ENCODE measurements around the gene LAX1.

DNA sequence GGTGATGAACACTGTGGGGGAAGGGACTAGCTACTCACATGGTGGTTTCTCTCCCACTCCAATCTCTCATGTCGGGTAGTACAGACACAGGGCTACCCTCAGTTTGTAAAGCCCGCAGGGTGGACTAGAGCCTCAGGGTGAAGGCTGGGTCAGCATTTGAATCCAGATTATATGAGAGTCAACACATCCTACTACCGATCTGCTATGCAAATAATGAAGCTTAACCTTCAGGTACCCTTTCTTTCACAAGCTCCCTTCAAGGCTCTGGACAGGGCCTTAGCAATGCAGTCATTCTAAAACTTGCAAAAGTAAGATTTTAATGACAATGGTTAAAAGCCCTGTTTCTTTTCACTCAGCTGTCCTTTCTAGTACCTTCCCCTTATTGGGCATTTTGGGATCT, 25.0 kb downstream of the LAX1 start:
- no peak for TF ChIP-seq EZH2 (IDR thresholded peaks at IDR 0.05; ENCODE audit: borderline replicate concordance, insufficient read depth, low read length, poor library complexity, severe bottlenecking)
- TF ChIP-seq CTCF (IDR thresholded peaks at IDR 0.05; ENCODE audit: poor library complexity, severe bottlenecking): no peak
- no peak for TF ChIP-seq EP300 (conservative IDR thresholded peaks at IDR 0.05; ENCODE audit: poor library complexity, severe bottlenecking)
- TF ChIP-seq TAF1 (IDR thresholded peaks at IDR 0.05; ENCODE audit: low read depth): no peak
- TF ChIP-seq POLR2AphosphoS5 (IDR thresholded peaks at IDR 0.05): no peak
- no peak for TF ChIP-seq RAD21 (conservative IDR thresholded peaks at IDR 0.05)
- no peak for TF ChIP-seq MXI1 (conservative IDR thresholded peaks at IDR 0.05; ENCODE audit: poor library complexity, severe bottlenecking)

Measured in neural cell (in vitro differentiated cells).